GM12874 (cell line): Measurements from ENCODE around the gene PITPNB.

Experiments used
- TF ChIP-seq, protein P1 (sequence below): IDR thresholded peaks from 2 replicates; pipeline ENCODE4 v1.5.1; 2011; ENCODE audit warnings: low read depth, mild to moderate bottlenecking, control low read depth, low read length, moderate library complexity; ENCODE audit not compliant: insufficient read depth

Gene PITPNB

DNA sequence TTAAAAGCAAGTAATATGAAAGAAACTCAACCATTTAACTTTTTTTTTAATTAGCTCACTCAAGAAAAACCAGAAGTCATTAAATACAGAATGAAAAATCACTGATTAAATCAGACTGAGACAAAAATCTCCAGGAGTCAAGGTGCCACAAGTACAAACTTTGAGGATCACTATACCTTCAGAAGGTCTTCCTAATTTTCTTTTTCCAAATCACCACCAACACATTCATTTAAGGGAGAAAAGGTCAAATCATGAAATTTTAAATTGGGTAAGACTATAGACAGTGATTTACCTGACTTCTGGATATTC lies 32.3 kb downstream of the PITPNB start:
- TF ChIP-seq, protein P1, sequence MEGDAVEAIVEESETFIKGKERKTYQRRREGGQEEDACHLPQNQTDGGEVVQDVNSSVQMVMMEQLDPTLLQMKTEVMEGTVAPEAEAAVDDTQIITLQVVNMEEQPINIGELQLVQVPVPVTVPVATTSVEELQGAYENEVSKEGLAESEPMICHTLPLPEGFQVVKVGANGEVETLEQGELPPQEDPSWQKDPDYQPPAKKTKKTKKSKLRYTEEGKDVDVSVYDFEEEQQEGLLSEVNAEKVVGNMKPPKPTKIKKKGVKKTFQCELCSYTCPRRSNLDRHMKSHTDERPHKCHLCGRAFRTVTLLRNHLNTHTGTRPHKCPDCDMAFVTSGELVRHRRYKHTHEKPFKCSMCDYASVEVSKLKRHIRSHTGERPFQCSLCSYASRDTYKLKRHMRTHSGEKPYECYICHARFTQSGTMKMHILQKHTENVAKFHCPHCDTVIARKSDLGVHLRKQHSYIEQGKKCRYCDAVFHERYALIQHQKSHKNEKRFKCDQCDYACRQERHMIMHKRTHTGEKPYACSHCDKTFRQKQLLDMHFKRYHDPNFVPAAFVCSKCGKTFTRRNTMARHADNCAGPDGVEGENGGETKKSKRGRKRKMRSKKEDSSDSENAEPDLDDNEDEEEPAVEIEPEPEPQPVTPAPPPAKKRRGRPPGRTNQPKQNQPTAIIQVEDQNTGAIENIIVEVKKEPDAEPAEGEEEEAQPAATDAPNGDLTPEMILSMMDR: no peak

DNA sequence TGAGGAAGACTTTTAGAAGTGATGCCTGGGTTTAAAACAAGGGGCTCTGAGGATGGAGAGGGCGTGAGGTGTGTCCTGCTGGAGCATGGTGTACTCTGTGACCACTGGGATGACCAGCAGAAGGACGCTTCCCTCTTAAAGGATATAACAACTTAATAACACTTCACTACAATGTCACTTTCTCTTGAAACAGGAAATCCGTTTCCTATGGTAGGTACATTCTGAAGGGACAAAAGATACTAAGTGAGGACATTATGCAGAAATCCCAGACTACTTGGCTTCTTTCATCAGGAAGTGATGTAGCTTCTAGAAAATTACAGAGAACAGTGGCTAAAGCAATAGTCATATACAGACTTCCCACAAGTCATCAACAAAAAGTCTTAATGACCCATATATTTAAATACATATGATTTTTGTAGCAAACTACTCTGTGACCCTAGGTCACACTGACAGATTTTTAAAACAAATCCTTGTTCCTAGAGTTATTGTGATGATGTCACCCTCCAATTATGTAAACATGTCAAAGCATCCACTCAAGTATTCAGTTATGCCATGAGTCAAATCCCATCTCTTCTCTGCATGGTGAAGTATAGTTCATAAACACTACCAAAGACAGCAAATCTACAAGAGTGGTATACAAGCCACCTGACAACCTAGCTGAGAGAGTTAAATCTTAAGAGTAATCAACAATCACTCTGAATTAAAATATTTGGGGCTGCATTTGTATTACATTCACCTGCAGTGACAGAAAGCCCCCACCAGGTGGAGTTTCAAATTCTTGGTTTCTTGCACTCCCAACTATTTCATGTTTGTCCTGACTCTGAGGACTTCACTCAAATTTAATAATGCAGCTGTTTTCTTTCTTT lies 32.8 kb downstream of the PITPNB start:
- TF ChIP-seq, protein P1: peak; percentile 60

DNA sequence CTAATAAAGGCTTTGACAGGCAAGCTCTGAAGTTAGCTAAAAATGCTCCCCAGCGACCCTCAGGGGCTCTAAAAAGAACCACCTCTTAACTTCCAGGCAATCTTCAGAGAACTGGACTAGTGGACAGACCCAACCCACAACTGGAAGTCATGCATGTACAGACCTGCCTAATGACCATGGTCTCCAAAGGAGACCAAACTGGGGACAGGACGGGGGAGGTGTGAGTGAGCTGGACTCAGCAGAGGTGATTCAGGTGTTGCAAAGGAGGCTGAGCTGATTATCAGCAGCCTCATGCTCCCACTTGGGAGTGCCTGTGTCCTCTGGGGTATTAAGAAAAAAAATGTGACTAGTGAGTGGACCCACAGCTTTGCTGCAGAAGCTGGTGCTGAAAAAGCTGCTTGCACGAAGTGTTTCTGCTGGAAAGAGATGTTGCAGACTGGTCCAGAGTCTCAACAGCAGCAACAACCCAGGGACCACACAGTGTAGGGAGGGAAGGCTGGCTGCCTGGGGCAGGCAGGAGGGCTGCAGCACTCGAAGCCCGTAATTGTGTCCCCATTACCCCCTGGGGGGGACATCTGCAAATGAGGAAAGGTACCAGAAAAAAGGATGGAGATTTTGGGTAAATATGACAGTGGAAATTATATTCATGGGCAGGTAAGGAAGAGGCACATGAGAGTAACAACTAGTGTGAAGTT lies 35.3 kb downstream of the PITPNB start:
- TF ChIP-seq, protein P1: no peak

DNA sequence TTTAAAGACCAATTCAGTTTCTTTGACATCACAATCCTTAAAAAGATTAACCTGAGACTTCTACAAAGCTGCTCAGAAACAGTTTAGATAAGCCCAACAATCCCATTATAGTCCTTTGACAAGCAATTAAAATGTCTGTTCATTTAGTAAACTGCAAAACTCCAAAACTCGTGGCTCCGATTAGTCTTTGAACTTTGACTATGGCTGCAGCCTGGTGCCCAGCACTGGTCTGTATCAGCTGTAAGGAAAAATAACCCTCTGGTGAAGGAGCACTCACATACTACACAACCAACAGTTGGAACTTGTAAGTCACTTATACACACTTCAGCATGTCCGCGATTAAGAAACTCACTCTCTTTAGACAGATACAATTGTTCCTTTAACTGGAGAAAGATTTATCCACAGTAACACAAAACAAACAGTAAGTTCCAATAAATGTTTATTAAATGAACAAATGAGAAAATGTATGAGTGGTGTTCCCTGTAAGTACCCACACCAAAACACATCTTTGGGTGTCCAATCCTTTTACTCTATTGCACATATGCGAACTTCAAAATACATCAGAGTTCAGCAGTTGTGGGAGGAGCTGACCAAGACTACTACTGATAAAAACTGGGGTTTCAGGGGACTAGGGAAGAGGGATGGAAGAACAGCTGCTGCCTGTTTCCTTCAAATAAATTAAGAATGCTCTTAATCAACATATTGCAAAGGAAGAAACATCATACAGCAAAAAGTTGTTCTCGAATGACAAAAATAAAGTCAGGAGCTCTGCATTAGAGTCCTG lies 36.4 kb downstream of the PITPNB start:
- TF ChIP-seq, protein P1: no peak

DNA sequence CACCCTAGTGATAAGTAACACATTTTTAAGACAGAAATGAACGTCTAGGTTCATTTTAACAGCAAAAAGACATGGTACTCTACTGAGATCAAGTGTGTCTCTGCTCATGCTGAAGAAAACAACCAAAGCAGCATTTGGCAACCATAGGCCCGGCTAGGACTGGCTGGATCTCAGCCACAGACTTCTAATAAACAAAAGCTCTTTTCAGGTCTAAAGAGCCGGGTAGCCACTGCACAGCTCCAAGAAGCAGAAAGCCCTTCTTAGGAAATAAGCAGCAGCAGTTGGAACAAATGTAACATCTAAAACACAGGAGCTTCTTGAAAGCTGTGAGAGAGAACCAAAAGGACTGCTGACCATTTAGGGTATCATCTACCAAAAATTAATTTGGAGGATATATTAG lies 37.6 kb downstream of the PITPNB start:
- TF ChIP-seq, protein P1: no peak

DNA sequence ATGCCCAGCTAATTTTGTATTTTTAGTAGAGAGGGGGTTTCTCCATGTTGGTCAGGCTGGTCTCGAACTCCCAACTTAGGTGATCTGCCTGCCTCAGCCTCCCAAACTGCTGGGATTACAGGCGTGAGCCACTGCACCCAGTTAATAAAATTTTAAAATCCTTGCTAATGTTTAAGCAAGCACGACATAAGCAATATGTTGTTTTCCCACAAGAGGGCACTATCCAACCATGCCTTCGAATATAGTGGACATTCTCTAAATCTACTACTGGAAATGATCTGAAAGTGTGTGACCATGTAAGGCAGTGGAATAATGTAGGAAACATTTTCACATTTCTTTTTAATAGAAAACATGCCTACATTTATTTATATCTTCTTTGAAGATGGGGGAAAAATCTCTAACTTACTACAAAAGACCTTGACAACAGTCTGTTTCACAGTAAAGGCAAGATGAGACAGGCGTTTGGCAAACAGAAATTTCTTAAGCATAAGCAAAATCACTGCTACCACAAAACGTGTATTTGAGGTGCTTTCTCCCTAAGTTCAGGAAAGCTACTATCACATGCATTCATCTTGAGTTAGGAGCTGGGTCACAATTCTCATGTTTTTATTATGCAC lies 38.2 kb downstream of the PITPNB start:
- TF ChIP-seq, protein P1: peak; percentile 55

DNA sequence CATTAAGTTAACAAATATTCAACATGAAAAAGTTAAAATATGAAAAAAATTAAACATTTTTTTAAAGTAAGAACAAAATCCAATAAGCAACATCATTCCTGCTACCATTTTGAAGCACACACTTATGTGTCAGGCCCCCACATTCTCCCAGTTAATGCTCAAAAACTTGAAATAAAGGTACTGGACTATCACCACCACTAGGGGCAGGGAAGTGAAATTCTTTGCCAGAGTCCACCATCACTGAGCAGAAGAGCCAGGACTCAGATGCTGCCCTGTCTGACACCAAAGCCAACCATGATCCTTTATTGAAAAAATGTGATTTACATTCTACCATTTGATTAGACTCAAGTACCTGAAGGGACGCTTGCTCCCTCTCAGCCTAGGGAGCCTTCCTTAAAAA lies 39.1 kb downstream of the PITPNB start:
- TF ChIP-seq, protein P1: peak; percentile 64
